Lung microvascular endothelial cell (primary cell): ENCODE data around the gene MUC5AC. TPM values are rescaled to one million over a fixed set of nuclear protein-coding genes. Genes with fewer than 3 reads are reported as not detected.

Experiments
- DNase-seq, 2 donors: peaks; one replicate each; pipeline versions ENCODE4 v3.0.0 to v3.0.0-alpha.2; 2010; ENCODE audit warnings: low read depth in 2 of 2
- total RNA-seq: library from RNA; depleted of rRNA; stranded (reverse); fragments of >200 nt; gene quantifications from 2 replicates; pipeline ENCODE4 v1.2.1, GENCODE V29; 2014

MUC5AC gene
- total RNA-seq, 1 donor from 2014 or later, result not detected

- no peak for DNase-seq
Observed at GRCh38 chr11:1194977-1195681, 37.4 kb downstream of the MUC5AC start.

GRCh38 chr11:1195682-1196515, 38.1 kb downstream of the MUC5AC start:
- DNase-seq, result no peak

- DNase-seq, result no peak
Observed at GRCh38 chr11:1196516-1197391, 39.0 kb downstream of the MUC5AC start.

- DNase-seq, result no peak
Observed at GRCh38 chr11:1197431-1197885, 39.7 kb downstream of the MUC5AC start.

- DNase-seq, result no peak
Observed at GRCh38 chr11:1197886-1198560, 40.3 kb downstream of the MUC5AC start.

- DNase-seq, result no peak
Observed at GRCh38 chr11:1198561-1199240, 40.9 kb downstream of the MUC5AC start.

- no peak for DNase-seq
Observed at GRCh38 chr11:1199241-1199750, 41.5 kb downstream of the MUC5AC start.

- DNase-seq, result no peak
Observed at GRCh38 chr11:1199751-1200610, 42.2 kb downstream of the MUC5AC start.

- DNase-seq, result no peak
Observed at GRCh38 chr11:1200611-1201191, 42.9 kb downstream of the MUC5AC start.

- no peak for DNase-seq
Observed at GRCh38 chr11:1201395-1202153, 43.8 kb downstream of the MUC5AC start.

- DNase-seq, result no peak
Observed at GRCh38 chr11:1202154-1202775, 44.5 kb downstream of the MUC5AC start.

GRCh38 chr11:1202776-1203504, 45.2 kb downstream of the MUC5AC start:
- DNase-seq, result peak; percentile 40 to 59

GRCh38 chr11:1203505-1204271, 45.9 kb downstream of the MUC5AC start:
- DNase-seq, result no peak

GRCh38 chr11:1204381-1205101, 46.8 kb downstream of the MUC5AC start:
- no peak for DNase-seq

GRCh38 chr11:1205121-1205986, 47.6 kb downstream of the MUC5AC start:
- no peak for DNase-seq
